SK-N-SH (cell line): Measurements from ENCODE around the gene OR6B3. TPM values are rescaled to one million over a fixed set of nuclear protein-coding genes. Genes with fewer than 3 reads are reported as not detected.

Source experiments
- CTCF ChIA-PET: fragments of 300-600, 350-600 bp; formaldehyde crosslinking; extraction: SDS; loops from one replicate; lab custom pipeline; 2021; lab: Yijun Ruan, JAX
- POLR2A ChIA-PET: fragments of 350-600 bp; sonication (Branson Sonifier 250); formaldehyde crosslinking; extraction: SDS; loops from one replicate; lab custom pipeline; 2020; ENCODE audit warnings: antibody characterized with exemption, inconsistent platforms; lab: Yijun Ruan, JAX
- DNase-seq: peaks from one replicate; pipeline ENCODE4 v3.0.0; 2012
- H2AFZ ChIP-seq: fragments of 200-600 bp; sonication (generic); 2 replicates; pipeline ENCODE4 v1.8.1; 2016; ENCODE audit warnings: antibody characterized with exemption, mild to moderate bottlenecking, low read depth
- H3F3A ChIP-seq: fragments of 200-600 bp; sonication (generic); replicated peaks from 2 replicates; pipeline ENCODE3; 2016; ENCODE audit warnings: antibody characterized with exemption, mild to moderate bottlenecking; ENCODE audit not compliant: insufficient read depth
- H3K27ac ChIP-seq, 2 experiments: fragments of 200-500 bp in 1 of 2; fragments of 200-600 bp in 1 of 2; sonication (Bioruptor generic) in 1 of 2; sonication (generic), shearing (Covaris generic) in 1 of 2; 2 replicates each; pipeline versions ENCODE4 v1.5.1 to v1.6.1; 2014 to 2016; ENCODE audit warnings: low read depth in 2 of 2, inconsistent platforms in 1 of 2, low read length in 1 of 2, mild to moderate bottlenecking in 1 of 2, mixed read lengths in 1 of 2
- H3K27me3 ChIP-seq: fragments of 200-600 bp; sonication (generic), shearing (Covaris generic); 2 replicates; pipeline ENCODE4 v1.6.1; 2016; ENCODE audit warnings: mixed run types; ENCODE audit not compliant: insufficient read depth
- H3K36me3 ChIP-seq, 2 experiments: fragments of 200-500 bp in 1 of 2; fragments of 200-600 bp in 1 of 2; sonication (Bioruptor generic) in 1 of 2; sonication (generic) in 1 of 2; replicated peaks in 1 of 2; 2 replicates each; pipeline versions ENCODE3 to v1.5.1; 2014 to 2016; ENCODE audit warnings: low read length in 1 of 2, mild to moderate bottlenecking in 1 of 2; ENCODE audit not compliant: insufficient read depth in 2 of 2, control insufficient read depth in 1 of 2
- H3K4me1 ChIP-seq, 2 experiments: fragments of 200-500 bp in 1 of 2; fragments of 200-600 bp in 1 of 2; sonication (Bioruptor generic) in 1 of 2; sonication (generic), shearing (Covaris generic) in 1 of 2; 2 replicates each; pipeline versions ENCODE4 v1.5.1 to v1.6.1; 2014 to 2016; ENCODE audit warnings: low read depth in 1 of 2, low read length in 1 of 2, mixed run types in 1 of 2; ENCODE audit not compliant: insufficient read depth in 2 of 2, control insufficient read depth in 1 of 2
- H3K4me2 ChIP-seq: fragments of 200-600 bp; sonication (generic), shearing (Covaris generic); 2 replicates; pipeline ENCODE4 v1.6.1; 2017; ENCODE audit warnings: mixed run types
- H3K4me3 ChIP-seq, 2 experiments: fragments of 200-500 bp in 1 of 2; fragments of 200-600 bp in 1 of 2; sonication (Bioruptor generic) in 1 of 2; sonication (generic), shearing (Covaris generic) in 1 of 2; 2 replicates each; pipeline versions ENCODE4 v1.5.1 to v1.8.1; 2014 to 2016; ENCODE audit warnings: low read depth in 2 of 2, inconsistent platforms in 1 of 2, low read length in 1 of 2, mild to moderate bottlenecking in 1 of 2, mixed read lengths in 1 of 2, moderate library complexity in 1 of 2
- H3K79me2 ChIP-seq: fragments of 200-600 bp; sonication (generic); 2 replicates; pipeline ENCODE4 v1.8.1; 2017; ENCODE audit warnings: mild to moderate bottlenecking; ENCODE audit not compliant: insufficient read depth
- H3K9ac ChIP-seq: fragments of 200-600 bp; sonication (generic); 2 replicates; pipeline ENCODE4 v1.6.1; 2017; ENCODE audit warnings: mixed run types
- H3K9me2 ChIP-seq: fragments of 200-600 bp; sonication (generic); 2 replicates; pipeline ENCODE4 v1.6.1; 2017; ENCODE audit warnings: mixed run types
- H3K9me3 ChIP-seq: fragments of 200-600 bp; sonication (generic); 2 replicates; pipeline ENCODE4 v1.6.1; 2017; ENCODE audit warnings: mixed run types, mild to moderate bottlenecking, moderate library complexity
- H4K20me1 ChIP-seq: fragments of 200-600 bp; sonication (generic); 2 replicates; pipeline ENCODE4 v1.6.1; 2017; ENCODE audit warnings: mild to moderate bottlenecking, mixed run types; ENCODE audit not compliant: insufficient read depth
- CTCF ChIP-seq: fragments of 200-600 bp; sonication (generic); IDR thresholded peaks from 2 replicates; pipeline ENCODE4 v1.6.1; 2017; ENCODE audit warnings: antibody characterized with exemption, mild to moderate bottlenecking, moderate library complexity
- EZH2phosphoT487 ChIP-seq: fragments of 200-600 bp; sonication (generic); IDR thresholded peaks from 2 replicates; pipeline ENCODE4 v1.6.1; 2017; ENCODE audit warnings: low read depth, mixed run types, mild to moderate bottlenecking, antibody characterized with exemption, moderate library complexity, borderline replicate concordance
- GATA2 ChIP-seq: sonication (generic); formaldehyde crosslinking; IDR thresholded peaks from 2 replicates; pipeline ENCODE4 v1.5.0; 2020; ENCODE audit warnings: mild to moderate bottlenecking, missing genetic modification reagents
- MAX ChIP-seq: IDR thresholded peaks from 2 replicates; pipeline ENCODE4 v1.4.0; 2012; ENCODE audit warnings: low read depth
- NFIC ChIP-seq: IDR thresholded peaks from 2 replicates; pipeline ENCODE4 v1.4.0; 2012; ENCODE audit warnings: borderline replicate concordance
- NRF1 ChIP-seq: IDR thresholded peaks from 2 replicates; pipeline ENCODE4 v1.6.1; 2012; ENCODE audit warnings: low read depth, mild to moderate bottlenecking, low read length
- PBX3 ChIP-seq: IDR thresholded peaks from 2 replicates; pipeline ENCODE4; 2012
- POLR2AphosphoS5 ChIP-seq: IDR thresholded peaks from 2 replicates; pipeline ENCODE4 v1.6.1; 2012; ENCODE audit warnings: low read depth, low read length
- RCOR1 ChIP-seq: fragments of 150-350 bp; IDR thresholded peaks from 2 replicates; pipeline ENCODE4 v1.6.1; 2017; ENCODE audit warnings: antibody characterized with exemption, low read length
- REST ChIP-seq: IDR thresholded peaks from 2 replicates; pipeline ENCODE4 v1.6.1; 2012; ENCODE audit warnings: mild to moderate bottlenecking, low read depth, low read length, moderate library complexity
- RFX5 ChIP-seq: IDR thresholded peaks from 2 replicates; pipeline ENCODE4 v1.6.1; 2012; ENCODE audit warnings: mild to moderate bottlenecking, improper control_type of control experiment, low read length
- SMC3 ChIP-seq: IDR thresholded peaks from 2 replicates; pipeline ENCODE4 v1.6.1; 2012; ENCODE audit warnings: low read depth, low read length, improper control_type of control experiment
- TAF1 ChIP-seq: IDR thresholded peaks from 2 replicates; pipeline ENCODE4 v1.6.1; 2012; ENCODE audit warnings: low read depth, mild to moderate bottlenecking, low read length, moderate library complexity, borderline replicate concordance
- TEAD4 ChIP-seq: IDR thresholded peaks from 2 replicates; pipeline ENCODE4 v1.4.0; 2012; ENCODE audit warnings: mild to moderate bottlenecking, borderline replicate concordance; ENCODE audit not compliant: insufficient read depth
- ZBTB33 ChIP-seq: IDR thresholded peaks from 2 replicates; pipeline ENCODE4 v1.4.0; 2012; ENCODE audit warnings: low read depth, borderline replicate concordance
- WGBS: methylation state at CpG from one replicate; pipeline ENCODE4 v1.1.6; 2017; ENCODE audit warnings: low lambda C conversion rate; 5-methylcytosine and 5-hydroxymethylcytosine counted together
- polyA plus RNA-seq, 3 experiments: library from polyadenylated mRNA; depleted of rRNA; stranded (reverse); fragments of >200 nt; gene quantifications; 2 replicates each; pipeline ENCODE4 v1.2.3, GENCODE V29; 2012

Gene OR6B3
- polyA plus RNA-seq, 1 of the 3 experiments (the other 2 are of a cell fraction), result not detected

- H2AFZ ChIP-seq, result no peak within 1 kb of the TSS
- no peak within 1 kb of the TSS for H3K4me3 ChIP-seq
- no peaks in the 10 kb centered on the region for H3K9me3 ChIP-seq
- POLR2A ChIA-PET, result no interaction called here
- H3K79me2 ChIP-seq, result no peaks in the 10 kb centered on the region
- H3K9me2 ChIP-seq, result no peaks in the 10 kb centered on the region
- WGBS, result 3% methylated on average over 6 of the region's 6 CpGs
- no peaks in the 10 kb centered on the region for H3F3A ChIP-seq
- no peaks in the 10 kb centered on the region for H4K20me1 ChIP-seq
- no peaks in the 10 kb centered on the region for H3K36me3 ChIP-seq
- H3K4me2 ChIP-seq, result no peak within 1 kb of the TSS
- CTCF ChIA-PET, result interaction anchor here (1.2 to 3.4 kb wide), 3 partner anchors 10 to 113 kb away, joined by 3 to 17 read pairs (median 5); no protein-coding TSS in a partner anchor
- no peak for DNase-seq
- TF ChIP-seq NFIC (no peak), SMC3 (no peak), REST (no peak), MAX (no peak), TAF1 (no peak), ZBTB33 (no peak), POLR2AphosphoS5 (no peak), CTCF (no peak), GATA2 (no peak), RFX5 (no peak), PBX3 (no peak), EZH2phosphoT487 (no peak), TEAD4 (no peak), NRF1 (no peak), RCOR1 (no peak)
- no peaks in the 10 kb centered on the region; a peak in 1 of 4 replicates for H3K4me1 ChIP-seq
- no peak within 1 kb of the TSS for H3K27ac ChIP-seq
- peaks cover 20% of the 10 kb centered on the region for H3K27me3 ChIP-seq
- no peak within 1 kb of the TSS for H3K9ac ChIP-seq
Measured at GRCh38 chr2:240030379-240031094, 22.8 kb downstream of the OR6B3 start, which contains the start of gene OR6B2. OR6B2 (minus strand) TSS chr2:240030429; CDS start chr2:240030429, 0 bp downstream.
